ENCODE measurements around the gene ADH6. TPM values are rescaled to one million over a fixed set of nuclear protein-coding genes. Genes with fewer than 3 reads are reported as not detected.

The ADH6 gene
- total and polyA plus RNA-seq, 2 of the 13 experiments (the other 11 are each of a cell fraction or from before 2014, with no cell fraction given) = 39.8 to 73.9 TPM

DNA sequence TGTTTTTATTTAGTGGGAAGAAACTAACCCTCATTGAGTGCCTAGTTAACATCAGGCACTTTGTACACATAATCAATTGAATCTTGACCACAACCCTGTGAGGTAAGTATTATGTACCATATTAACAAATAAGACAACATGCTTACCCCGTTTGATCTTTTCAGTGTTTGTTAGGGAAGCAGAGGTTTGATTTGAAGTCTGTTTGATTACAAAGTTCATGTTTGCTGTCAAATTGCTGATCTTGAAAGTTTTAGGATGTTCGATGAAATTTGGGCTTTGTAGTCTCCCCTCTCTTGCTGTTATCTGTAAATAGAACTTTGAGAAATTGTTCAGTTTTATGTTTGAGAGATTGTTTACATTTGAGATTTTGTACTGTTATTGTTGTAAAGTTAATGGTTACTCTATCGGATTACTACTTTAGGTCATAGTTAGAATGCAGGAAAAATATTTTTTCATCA, 61.5 kb downstream of the ADH6 start (continued):
- TF ChIP-seq, protein P1, sequence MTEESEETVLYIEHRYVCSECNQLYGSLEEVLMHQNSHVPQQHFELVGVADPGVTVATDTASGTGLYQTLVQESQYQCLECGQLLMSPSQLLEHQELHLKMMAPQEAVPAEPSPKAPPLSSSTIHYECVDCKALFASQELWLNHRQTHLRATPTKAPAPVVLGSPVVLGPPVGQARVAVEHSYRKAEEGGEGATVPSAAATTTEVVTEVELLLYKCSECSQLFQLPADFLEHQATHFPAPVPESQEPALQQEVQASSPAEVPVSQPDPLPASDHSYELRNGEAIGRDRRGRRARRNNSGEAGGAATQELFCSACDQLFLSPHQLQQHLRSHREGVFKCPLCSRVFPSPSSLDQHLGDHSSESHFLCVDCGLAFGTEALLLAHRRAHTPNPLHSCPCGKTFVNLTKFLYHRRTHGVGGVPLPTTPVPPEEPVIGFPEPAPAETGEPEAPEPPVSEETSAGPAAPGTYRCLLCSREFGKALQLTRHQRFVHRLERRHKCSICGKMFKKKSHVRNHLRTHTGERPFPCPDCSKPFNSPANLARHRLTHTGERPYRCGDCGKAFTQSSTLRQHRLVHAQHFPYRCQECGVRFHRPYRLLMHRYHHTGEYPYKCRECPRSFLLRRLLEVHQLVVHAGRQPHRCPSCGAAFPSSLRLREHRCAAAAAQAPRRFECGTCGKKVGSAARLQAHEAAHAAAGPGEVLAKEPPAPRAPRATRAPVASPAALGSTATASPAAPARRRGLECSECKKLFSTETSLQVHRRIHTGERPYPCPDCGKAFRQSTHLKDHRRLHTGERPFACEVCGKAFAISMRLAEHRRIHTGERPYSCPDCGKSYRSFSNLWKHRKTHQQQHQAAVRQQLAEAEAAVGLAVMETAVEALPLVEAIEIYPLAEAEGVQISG (CRISPR knock-in tag; IDR thresholded peaks at IDR 0.05) = no peak
- no peak for TF ChIP-seq DR1 (CRISPR knock-in tag; IDR thresholded peaks at IDR 0.05)
- no peak for TF ChIP-seq ARHGAP35 (CRISPR knock-in tag; IDR thresholded peaks at IDR 0.05; ENCODE audit: borderline replicate concordance)
- TF ChIP-seq, protein P2, sequence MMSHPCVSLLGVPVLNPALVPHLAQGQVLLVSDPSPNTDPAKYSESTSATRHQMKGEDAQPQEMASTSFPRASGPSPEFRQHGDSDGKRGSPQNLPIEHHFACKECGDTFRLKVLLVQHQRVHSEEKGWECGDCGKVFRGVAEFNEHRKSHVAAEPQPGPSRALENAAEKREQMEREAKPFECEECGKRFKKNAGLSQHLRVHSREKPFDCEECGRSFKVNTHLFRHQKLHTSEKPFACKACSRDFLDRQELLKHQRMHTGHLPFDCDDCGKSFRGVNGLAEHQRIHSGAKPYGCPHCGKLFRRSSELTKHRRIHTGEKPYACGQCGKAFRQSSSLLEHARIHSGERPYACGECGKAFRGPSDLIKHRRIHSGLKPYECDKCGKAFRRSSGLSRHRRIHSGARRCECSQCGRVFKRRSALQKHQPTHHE (CRISPR knock-in tag; IDR thresholded peaks at IDR 0.05; ENCODE audit: borderline replicate concordance) = no peak
- TF ChIP-seq, protein P3, sequence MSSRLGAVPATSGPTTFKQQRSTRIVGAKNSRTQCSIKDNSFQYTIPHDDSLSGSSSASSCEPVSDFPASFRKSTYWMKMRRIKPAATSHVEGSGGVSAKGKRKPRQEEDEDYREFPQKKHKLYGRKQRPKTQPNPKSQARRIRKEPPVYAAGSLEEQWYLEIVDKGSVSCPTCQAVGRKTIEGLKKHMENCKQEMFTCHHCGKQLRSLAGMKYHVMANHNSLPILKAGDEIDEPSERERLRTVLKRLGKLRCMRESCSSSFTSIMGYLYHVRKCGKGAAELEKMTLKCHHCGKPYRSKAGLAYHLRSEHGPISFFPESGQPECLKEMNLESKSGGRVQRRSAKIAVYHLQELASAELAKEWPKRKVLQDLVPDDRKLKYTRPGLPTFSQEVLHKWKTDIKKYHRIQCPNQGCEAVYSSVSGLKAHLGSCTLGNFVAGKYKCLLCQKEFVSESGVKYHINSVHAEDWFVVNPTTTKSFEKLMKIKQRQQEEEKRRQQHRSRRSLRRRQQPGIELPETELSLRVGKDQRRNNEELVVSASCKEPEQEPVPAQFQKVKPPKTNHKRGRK (CRISPR knock-in tag; IDR thresholded peaks at IDR 0.05) = no peak
- TF ChIP-seq, protein P4, sequence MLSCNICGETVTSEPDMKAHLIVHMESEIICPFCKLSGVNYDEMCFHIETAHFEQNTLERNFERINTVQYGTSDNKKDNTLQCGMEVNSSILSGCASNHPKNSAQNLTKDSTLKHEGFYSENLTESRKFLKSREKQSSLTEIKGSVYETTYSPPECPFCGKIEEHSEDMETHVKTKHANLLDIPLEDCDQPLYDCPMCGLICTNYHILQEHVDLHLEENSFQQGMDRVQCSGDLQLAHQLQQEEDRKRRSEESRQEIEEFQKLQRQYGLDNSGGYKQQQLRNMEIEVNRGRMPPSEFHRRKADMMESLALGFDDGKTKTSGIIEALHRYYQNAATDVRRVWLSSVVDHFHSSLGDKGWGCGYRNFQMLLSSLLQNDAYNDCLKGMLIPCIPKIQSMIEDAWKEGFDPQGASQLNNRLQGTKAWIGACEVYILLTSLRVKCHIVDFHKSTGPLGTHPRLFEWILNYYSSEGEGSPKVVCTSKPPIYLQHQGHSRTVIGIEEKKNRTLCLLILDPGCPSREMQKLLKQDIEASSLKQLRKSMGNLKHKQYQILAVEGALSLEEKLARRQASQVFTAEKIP (CRISPR knock-in tag; IDR thresholded peaks at IDR 0.05; ENCODE audit: borderline replicate concordance) = no peak
- TF ChIP-seq THAP11 (CRISPR knock-in tag; IDR thresholded peaks at IDR 0.05) = peak; percentile 70
- TF ChIP-seq GPN1 (CRISPR knock-in tag; IDR thresholded peaks at IDR 0.05; ENCODE audit: borderline replicate concordance) = no peak
- no peak for TF ChIP-seq ZFP62 (CRISPR knock-in tag; IDR thresholded peaks at IDR 0.05)
- no peak for TF ChIP-seq PAWR (CRISPR knock-in tag; IDR thresholded peaks at IDR 0.05; ENCODE audit: borderline replicate concordance)
- no peak for TF ChIP-seq ZNF615 (CRISPR knock-in tag; IDR thresholded peaks at IDR 0.05; ENCODE audit: borderline replicate concordance)
- no peak for TF ChIP-seq ARNT (IDR thresholded peaks at IDR 0.05)
- TF ChIP-seq SOX6 (IDR thresholded peaks at IDR 0.05) = no peak
- TF ChIP-seq SOX6 (CRISPR knock-in tag; IDR thresholded peaks at IDR 0.05) = peak; percentile 99
- TF ChIP-seq, protein P5, sequence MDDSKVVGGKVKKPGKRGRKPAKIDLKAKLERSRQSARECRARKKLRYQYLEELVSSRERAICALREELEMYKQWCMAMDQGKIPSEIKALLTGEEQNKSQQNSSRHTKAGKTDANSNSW (CRISPR knock-in tag; IDR thresholded peaks at IDR 0.05; ENCODE audit: borderline replicate concordance) = no peak
- TF ChIP-seq, protein P6, sequence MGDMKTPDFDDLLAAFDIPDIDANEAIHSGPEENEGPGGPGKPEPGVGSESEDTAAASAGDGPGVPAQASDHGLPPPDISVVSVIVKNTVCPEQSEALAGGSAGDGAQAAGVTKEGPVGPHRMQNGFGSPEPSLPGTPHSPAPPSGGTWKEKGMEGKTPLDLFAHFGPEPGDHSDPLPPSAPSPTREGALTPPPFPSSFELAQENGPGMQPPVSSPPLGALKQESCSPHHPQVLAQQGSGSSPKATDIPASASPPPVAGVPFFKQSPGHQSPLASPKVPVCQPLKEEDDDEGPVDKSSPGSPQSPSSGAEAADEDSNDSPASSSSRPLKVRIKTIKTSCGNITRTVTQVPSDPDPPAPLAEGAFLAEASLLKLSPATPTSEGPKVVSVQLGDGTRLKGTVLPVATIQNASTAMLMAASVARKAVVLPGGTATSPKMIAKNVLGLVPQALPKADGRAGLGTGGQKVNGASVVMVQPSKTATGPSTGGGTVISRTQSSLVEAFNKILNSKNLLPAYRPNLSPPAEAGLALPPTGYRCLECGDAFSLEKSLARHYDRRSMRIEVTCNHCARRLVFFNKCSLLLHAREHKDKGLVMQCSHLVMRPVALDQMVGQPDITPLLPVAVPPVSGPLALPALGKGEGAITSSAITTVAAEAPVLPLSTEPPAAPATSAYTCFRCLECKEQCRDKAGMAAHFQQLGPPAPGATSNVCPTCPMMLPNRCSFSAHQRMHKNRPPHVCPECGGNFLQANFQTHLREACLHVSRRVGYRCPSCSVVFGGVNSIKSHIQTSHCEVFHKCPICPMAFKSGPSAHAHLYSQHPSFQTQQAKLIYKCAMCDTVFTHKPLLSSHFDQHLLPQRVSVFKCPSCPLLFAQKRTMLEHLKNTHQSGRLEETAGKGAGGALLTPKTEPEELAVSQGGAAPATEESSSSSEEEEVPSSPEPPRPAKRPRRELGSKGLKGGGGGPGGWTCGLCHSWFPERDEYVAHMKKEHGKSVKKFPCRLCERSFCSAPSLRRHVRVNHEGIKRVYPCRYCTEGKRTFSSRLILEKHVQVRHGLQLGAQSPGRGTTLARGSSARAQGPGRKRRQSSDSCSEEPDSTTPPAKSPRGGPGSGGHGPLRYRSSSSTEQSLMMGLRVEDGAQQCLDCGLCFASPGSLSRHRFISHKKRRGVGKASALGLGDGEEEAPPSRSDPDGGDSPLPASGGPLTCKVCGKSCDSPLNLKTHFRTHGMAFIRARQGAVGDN (CRISPR knock-in tag; IDR thresholded peaks at IDR 0.05) = no peak
- TF ChIP-seq KLF6 (CRISPR knock-in tag; IDR thresholded peaks at IDR 0.05) = peak; percentile 77; the same call in 1 of the 2 replicates
- TF ChIP-seq ZFP90 (CRISPR knock-in tag; IDR thresholded peaks at IDR 0.05; ENCODE audit: borderline replicate concordance) = no peak; the same call in 1 of the 2 replicates

All from HepG2 (cell line).